Stimulated activated naive CD8-positive, alpha-beta T cell treated with anti-CD3 and anti-CD28 coated beads, Interleukin-15, Interleukin-2, amounts not matched to agents 100 U/mL and 50 U/mL, for 24 hours (primary cell): ENCODE measurements around the gene LRMDA.
"Not testable (repeated sequence)": the region's sequence is repeated elsewhere in the genome, so short reads cannot be mapped to it uniquely, and the experiment has no call there.

Source experiments
- ATAC-seq: fragments of 150-1000 bp; cut with Tn5 transposase; one replicate; pipeline ENCODE4 v1.10.0; 2021
- DNase-seq: peaks from one replicate; pipeline ENCODE4 v3.0.0; 2021

Gene LRMDA

DNA sequence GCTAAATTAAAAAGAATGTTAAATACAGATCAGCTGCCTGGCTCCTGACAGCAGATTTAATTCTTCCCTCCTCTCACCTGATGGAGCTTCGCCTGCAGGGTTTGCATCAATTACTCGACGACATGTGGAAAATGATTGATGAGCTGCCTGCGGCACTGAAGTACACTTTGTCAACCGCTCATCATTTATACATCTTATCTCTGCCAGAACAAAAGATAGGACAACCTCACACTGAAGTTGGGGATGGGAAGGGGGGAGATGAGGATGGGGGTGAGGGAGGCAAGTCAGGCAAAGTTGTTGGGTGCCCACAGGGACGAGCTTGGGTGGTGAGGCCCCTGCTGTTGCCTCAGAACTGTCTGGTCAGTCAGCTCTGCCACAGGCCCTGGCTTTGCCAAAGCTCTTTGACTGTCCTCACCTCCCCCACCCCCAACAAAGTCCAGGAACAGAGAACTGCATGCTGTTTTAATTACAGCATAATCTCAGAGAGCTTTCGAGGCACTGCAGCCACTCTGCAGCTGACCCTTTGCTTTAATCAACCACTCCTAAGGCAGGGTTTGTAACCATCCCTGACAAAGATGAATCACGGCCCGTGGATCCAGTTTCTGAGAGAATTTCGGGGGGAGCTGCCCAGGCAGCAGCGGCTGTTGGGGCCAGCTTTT is 702.3 kb downstream of the LRMDA start:
- no peak for ATAC-seq
- DNase-seq: no peak

DNA sequence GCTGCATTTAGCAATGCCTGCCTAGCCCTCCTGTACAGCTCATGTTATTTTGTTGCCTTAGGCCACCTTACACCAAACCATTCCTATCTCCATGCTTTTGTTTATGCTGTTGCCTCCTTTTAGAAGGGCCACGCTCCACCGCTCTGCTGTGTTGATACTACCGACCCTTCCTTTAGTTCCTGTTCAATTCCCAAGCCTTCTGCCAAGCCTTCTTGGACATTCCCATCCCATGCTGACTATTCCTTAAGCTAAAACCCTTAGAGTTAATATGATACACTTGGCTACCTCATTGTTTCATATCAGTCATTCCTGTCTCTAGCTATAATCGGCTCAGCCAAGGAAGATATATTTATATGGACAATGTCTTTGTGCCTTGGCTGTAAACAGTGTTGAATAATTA is 705.5 kb downstream of the LRMDA start:
- DNase-seq (no peak), ATAC-seq (no peak)

DNA sequence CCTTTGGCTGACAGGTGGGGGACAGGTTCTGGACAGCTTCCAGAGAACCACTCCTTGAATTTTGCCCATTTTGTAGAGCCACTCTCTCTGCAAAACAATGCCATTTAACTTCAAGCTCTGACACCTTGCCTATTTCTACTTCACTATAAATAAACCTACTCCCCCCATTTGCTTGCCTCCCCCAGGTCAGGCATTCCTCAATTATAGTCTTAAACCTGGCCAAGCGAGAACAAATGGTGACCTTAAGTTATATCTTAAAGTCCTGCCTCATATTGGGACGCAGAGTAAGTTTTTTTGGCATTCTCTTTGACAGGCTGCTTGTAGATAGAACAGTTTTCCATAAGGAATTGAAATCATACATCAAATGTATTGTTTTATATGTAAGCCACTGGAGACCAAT is 706.9 kb downstream of the LRMDA start:
- DNase-seq (no peak), ATAC-seq (no peak)

DNA sequence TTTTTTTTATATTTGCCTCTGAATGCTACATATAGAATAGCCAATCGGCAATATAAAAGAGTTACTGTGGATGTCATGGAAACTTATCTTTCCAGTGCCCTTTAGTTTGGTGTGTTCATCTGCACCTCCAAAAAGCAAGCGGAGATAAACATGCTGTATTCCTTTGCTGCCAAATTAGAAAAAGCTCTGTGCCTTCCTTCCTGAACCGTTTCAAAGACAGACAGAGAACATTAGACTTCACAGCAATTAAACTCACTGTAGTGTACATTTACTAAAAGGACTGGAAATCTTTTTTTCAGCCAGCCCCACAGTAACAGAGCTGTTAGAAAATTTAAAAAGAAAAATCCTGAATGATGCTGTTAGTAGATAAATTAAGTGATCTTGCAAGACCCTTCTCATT is 707.5 kb downstream of the LRMDA start:
- ATAC-seq (no peak), DNase-seq (no peak)

DNA sequence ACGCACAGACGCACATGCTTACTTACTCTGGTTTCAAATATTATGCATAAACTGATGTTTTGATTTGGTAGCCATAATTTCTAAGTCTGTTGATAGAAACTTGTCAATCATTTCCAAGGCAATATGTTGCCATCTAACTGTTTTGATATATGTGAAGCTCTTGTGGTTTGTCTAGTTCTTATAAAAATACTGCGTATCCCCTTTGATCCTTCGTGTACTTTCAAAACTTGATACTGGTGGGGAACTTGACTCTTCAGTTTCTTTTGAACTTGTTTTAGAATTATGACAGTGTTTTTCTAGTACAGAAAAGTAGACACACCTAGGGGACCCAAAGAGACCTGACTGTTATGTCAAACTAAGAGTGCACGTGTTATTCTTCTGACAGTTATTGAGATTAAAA is 708.0 kb downstream of the LRMDA start:
- DNase-seq (no peak), ATAC-seq (no peak)

DNA sequence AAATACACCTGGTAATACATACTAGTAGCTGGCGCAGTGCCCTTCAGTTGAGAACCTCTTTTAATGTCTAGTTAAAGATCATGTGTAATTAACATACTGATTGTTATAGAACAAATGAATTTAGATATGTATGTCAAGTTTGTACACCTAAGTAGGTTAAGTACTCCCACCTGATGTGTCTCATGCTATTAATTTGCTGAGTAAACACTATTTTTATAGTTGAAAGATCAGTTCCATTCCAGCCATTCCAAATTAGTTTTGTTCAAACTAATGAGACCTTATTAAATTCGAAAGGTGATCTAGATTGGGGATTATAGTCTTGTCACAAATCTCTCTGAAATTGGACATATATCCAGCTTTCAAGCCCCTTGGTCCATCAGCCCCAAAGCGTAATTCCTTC is 710.0 kb downstream of the LRMDA start:
- DNase-seq (no peak), ATAC-seq (no peak)

DNA sequence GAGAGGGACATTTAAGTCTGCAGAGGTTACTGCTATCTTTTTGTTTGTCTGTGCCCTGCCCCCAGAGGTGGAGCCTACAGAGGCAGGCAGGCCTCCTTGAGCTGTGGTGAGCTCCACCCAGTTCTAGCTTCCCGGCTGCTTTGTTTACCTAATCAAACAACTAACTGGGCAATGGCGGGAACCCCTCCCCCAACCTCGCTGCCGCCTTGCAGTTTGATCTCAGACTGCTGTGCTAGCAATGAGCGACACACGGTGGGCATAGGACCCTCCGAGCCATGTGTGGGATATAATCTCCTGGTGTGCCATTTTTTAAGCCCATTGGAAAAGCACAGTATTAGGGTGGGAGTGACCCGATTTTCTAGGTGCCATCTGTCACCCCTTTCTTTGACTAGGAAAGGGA is 716.8 kb downstream of the LRMDA start:
- not testable (repeated sequence) for DNase-seq, ATAC-seq

DNA sequence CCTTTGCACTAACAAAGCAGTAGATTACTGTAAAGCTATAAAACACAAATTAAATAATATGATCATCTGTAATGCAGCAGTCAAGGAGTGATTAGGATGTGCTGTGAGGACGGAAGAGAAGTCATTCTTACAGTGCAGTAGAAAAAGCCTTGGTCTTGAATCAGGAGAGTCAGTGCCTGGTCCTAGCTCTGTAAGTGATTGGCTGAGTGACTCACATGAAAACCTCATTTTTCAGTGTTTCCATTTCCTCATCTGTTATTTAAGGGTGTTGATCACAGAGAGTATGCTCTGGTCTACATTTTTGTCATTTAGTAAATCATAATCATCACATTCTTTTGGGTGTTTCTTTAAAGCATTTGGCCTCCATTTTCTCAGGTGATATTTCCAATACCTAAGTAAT is 717.8 kb downstream of the LRMDA start:
- no peak for ATAC-seq

DNA sequence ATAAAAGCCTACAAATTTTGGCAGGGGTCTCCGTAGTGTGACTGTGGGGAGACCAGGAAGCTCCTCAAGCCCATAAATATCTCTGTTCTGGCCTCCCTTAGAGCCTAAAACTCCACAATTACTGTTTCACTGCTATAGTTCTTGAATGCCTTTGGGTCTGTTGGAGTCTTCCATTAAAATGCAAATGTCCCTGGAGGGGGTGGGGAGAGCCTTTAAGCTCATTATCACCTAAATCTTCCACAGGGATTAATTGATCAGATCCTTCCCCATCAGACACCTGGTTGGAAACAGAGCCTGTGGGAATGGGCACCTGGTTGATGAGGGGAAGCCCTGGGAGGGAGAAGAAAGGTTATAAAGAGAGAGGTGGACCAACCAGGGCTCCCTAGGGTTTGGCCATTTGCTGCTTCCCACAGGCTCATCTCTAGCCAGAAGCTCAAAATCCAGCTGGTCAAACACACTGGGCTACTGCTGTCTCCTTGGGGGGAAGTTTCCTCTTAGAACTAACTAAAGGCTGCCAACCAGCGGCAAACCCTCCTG is 718.2 kb downstream of the LRMDA start:
- ATAC-seq (no peak), DNase-seq (no peak)

More for the DNA sequence above, 717.8 kb downstream of the LRMDA start:
- no peak for DNase-seq

DNA sequence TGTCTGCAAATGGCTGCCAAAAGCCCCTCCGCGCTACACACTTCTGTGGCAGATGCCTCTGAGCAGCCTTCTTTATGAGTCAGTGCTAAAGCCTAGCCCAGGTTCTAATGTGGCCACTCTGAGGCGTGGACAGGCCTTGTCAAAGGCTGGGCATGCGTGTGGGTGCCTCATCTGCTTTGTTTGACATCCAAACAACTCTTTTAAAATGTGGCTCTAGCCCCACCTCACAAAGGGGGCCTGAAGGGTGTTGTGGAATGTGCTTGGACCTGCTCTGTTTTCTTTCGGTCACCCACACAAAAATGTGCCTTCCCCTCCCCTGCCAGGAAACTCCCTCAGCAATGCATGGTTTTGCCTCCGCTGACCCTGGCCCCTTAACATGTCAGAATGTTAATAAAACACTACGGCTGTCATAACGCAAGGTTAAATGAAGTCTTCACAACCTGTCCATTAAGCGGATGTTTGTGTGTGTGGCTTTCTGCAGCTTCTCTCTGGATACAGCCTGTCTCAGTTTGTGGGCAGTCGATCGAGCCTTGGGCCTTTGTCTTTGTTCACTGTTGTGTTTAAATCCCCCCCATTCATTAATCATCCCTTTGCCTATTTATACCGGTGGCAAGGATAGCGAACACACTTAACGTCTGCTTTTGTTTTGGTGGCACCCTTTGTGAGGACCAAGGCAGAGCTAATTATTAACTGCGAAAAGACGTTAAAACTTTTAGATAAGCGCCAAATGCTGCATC is 718.9 kb downstream of the LRMDA start:
- no peak for ATAC-seq

DNA sequence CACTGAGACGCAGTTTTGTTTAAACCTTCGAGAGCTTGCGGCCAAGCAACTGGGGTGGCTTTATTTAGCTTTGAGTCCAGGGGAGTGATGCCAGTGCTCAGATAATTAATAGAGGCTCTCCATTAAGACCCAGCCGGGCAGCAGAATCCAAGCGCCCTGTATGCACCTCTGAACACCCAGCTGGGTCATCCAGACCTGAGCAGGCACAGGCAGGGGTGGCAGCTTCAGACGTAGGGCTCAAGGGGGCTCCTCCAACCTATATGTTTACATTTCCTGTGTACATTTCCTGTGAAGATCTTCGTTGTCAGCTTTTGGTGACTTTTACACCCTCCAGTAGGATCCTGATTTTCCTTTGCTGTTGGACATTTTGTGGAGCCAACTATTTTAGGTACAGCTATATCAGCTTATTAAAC is 719.5 kb downstream of the LRMDA start:
- ATAC-seq (no peak), DNase-seq (no peak)

More for the DNA sequence above, 718.9 kb downstream of the LRMDA start:
- DNase-seq: no peak

DNA sequence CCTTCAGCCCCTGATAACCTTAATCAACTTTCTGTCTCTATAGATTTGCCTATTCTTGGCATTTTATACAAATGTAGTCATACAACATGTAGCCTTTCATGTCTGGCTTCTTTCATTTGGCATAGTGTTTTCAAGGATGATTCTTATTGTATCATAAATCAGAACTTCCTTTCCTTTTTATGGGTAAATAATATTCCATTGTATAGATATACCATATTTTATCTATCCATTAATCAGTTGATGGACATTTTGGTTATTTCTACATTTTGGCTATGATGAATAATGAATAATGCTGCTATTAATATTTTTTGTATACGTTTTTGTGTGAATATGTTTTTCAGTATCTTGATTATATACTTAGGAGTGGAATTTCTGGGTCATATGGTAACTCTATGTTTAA is 720.8 kb downstream of the LRMDA start:
- DNase-seq (no peak), ATAC-seq (no peak)

DNA sequence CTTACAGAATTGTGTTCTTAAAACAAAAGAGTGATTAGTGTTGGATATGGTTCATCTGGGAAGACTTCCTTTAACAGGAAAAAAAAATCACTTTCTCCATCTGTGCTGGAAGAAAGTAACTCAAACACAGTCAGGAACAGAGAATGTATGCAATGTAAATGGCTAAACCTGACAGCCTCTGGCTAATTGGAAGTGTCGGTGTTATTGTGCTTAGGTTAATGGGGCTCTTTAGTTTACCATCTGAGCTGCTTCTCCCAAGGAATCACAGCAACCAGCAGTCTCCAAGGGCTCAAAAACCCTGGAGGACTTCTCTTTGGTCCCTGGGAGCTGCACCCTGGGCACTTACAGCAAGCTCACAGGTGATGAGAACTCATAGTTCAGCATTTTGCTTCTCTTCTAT is 724.5 kb downstream of the LRMDA start:
- DNase-seq (no peak), ATAC-seq (no peak)

DNA sequence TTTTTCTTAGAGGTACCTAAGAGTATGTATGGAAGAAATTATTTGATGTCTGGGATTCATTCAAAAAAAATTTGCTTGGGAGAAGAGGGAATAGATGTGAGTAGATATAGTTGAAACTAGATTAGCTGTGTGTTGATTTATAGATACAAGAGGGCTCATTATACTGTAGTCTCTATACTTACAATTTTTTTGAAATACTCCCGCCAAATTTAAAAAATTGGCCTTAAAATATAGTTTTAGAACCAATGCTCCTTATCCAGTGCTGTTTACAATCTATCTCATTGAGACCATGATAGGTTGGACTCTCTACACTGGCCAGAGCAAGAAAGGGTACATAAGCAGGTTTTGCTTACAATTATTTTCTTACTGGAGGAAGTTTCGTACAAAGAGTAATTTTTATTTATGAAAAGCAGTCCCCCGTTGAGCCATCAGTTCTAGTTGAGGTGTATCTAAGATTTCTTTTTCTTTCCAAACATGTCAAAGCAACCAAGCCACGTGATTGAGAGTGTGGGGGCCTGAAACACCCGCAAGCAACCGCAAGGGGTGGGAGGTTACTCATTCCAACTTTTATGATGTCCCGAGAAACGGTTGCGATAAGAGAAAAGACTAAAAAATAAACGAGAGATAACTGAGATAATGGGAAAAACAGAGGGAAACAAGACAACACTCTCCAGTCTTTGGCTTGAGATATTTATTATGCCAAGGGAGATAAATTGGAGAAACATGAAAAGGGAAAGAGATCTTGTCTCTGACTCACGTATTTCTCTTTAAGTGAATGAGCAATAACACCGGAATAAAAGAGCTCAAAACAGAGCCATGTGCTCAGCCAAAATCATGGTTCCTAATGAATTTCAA is 729.2 kb downstream of the LRMDA start:
- no peak for DNase-seq
- ATAC-seq: no peak

DNA sequence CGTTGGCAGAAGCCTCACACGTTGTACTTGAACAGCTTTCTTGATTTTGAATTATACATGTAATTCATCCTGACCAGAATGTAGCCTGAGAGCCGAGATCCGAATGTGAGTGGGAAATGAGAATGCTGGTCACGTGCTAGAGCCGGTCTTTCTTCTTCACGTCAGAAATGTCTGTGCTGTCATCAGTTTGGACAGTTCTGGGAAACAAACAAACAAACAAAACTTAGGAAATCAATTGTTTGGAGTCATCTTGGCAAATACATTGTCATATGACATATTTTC is 729.8 kb downstream of the LRMDA start:
- DNase-seq (no peak), ATAC-seq (no peak)

DNA sequence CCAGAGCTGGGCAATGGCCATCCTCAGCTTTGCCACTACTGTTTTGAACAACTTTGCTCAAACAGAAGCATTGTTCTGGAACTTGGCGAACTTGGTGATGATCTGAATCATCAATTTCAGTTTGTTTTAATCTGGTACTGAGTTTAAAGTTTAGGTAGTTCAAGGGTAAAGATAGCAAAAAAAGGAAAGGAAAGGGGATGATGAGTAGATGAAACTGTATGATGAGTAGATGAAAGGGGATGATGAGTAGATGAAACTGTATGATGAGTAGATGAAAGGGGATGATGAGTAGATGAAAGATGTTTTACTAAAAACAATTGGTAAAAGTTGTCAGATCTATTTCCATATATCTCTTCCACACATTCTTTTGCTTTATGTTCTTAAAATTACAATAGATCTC is 737.0 kb downstream of the LRMDA start:
- ATAC-seq (no peak), DNase-seq (no peak)

DNA sequence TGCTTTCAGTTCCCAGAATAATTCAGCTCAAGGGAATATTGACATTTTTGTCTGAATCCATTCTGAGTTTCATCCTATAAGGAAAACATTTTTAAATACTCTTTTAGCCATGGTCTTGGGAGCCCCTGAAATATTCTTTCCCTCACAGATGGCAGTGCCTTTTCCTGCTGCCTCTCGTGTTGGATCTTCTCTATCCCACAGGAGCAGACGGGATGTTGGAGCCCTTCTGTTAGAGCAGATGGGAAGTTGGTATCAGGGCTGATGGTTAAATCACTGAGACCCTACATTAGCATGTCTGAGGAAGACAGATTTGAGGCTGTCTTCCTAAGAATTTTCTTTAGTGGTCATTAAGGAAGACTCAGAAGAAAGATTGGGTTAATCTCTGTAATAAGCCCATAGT is 737.8 kb downstream of the LRMDA start:
- ATAC-seq: no peak
- DNase-seq: no peak

DNA sequence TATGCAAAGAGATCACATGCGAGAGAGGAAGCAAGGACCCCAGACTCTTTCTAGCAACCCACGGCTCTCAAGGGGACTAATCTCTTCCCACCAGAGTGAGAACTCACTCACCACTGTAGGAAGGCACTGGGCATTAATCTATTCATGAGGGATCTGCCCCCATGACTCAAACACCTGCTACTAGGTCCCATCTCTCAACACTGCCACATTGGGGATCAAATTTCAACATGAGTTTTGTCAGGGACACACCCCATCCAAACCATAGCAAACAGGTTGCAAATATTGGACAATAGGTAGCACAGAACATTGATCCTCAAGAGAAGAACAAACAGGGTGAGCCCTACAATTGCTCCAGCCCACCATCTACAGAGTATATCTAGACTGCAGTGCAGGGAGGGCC is 740.6 kb downstream of the LRMDA start:
- ATAC-seq (no peak), DNase-seq (no peak)

DNA sequence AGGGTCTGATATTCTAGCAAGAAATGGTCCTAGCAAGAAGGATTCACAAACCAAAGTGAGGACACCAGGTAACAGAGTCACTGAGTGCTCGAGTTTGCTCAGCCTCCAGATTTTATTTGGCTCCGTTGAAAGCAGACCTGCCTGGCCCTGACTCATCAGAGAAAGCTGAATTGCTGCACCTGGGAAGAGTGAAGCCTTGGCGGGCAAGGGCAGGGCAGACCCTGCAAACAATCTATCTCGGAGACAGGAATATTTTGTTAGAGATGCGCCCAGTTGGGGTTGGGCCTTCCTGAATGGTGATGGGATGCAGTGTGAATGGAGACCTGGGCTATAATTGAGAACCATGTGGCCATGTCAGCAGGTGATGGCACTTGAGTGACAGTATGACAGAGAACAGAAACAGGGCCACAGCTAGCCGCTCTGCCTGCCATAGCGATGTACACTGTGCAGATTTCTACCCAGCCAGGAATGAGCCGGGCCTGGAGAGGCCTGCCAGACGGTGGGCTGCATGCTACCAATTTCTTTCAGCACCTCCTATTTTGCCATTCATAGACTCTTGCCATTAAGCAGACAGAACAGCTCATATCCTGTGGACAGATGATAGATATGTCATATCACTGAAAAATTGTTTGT is 744.2 kb downstream of the LRMDA start:
- no peak for DNase-seq
- no peak for ATAC-seq

DNA sequence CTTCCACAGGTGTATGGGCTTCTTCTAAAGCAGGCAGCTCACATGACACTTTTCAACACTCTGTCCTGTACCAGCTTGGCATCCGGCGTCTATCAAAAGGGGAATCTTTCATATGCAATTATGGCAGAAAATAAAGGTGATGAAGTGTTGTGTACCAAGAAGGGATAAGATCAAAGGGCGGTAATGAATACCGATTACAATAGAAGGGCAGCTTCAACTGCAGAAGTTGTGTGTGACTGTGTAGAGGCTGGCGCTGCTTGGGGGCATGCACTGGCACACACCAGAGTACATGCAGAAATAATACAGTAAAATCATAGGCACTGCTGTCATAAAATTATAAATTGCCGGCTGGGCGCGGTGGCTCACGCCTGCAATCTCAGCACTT is 744.7 kb downstream of the LRMDA start:
- ATAC-seq (no peak), DNase-seq (no peak)

DNA sequence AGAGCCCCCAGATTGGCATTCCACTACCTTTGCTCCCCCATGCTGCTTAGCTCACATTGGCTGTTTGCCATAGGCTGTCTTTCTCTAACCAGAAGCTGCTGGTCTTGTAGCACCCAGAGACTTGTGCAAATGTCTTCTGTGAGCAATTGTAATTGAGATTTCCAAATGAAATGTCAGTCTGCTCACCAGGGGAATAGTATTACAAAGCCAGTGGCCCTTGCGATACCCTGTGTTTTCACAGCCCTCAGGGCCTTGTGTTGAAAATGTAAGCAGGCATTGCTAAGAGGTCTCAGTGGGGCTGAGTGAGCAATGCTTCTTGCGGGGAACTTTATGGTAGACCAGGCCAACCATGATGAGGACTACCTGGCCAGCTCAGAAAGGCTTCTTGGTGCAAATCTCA is 746.5 kb downstream of the LRMDA start:
- ATAC-seq (no peak), DNase-seq (no peak)

DNA sequence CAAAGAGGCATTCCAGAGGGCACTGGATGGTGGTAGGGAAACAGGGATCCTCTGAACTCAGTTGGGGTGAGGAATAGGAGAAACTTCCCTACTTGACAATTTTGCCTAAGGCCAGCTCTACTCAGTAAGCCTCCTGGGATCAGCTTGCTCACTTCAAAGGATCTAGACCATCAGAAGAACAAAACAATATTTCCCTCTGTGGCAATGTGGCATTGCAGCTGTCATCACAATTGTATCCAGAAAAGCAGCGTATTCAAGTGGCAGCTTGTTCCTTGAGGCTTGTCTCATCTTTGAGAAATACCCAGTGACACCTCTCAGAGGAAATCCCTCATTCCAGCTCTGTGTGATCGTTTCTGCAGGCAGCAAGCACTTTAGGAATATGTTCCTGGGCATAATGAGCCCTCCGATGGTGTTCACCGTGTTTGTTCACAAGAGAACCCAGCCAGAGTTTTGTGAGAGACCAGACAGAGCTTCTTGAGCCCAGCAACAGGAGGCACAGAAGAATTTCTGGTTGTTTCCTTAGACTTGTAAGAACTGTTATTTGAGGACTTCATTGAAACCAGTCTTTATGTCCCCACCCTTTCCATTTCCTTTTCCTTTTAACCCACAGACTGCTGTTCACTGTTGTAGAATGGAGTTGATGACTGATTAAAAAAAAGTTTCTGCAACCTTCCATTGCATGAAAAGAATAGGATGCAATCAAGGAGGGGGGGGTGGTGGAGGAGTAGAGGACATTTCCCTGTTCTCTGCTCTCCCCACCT is 747.3 kb downstream of the LRMDA start:
- DNase-seq (no peak), ATAC-seq (no peak)
